Measurements from ENCODE around the gene ST3GAL6. TPM values are rescaled to one million over a fixed set of nuclear protein-coding genes. Genes with fewer than 3 reads are reported as not detected.

The ST3GAL6 gene
- total and polyA plus RNA-seq, 2 of the 13 experiments (the other 11 are each of a cell fraction or from before 2014, with no cell fraction given): 17.5 to 23.2 TPM

DNA sequence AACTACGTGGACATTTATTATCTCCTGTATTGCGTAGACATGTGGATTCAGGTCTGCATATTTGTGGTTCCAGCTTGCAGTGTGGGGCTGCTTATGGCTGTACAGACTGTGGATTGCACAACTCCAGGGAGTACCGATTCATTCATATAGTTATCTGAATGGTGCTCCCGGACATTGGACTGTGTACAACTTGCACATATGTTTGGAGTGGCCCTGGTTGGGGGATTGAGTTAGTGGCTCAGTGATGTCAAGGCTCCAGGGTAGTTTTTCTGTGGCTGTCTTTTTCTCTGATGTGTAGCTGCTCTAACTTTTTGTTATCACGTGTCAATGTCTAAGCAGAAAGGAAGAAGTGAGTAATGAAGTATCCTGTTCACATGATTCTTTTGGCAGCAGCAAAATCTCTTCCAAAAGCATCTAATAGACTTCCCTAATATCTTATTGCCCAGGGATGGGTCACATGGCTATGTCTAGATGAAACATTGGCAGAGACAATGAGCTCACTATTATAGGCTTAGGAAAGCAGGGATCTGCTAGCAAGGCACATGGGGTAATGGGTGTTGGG is 15.8 kb downstream of the ST3GAL6 start (continued):
- 0 out of 2 replicates have a peak, but pooled peaks have one; percentile 32 for TF ChIP-seq SP5 (CRISPR knock-in tag; IDR thresholded peaks at IDR 0.05; ENCODE audit: borderline replicate concordance, low read depth)
- TF ChIP-seq ZMYM2 (CRISPR knock-in tag; IDR thresholded peaks at IDR 0.05): 0 out of 2 replicates have a peak, but pooled peaks have one; percentile 63
- TF ChIP-seq BHLHE40 (IDR thresholded peaks at IDR 0.05; ENCODE audit: low read length): 0 out of 2 replicates have a peak, but pooled peaks have one; percentile 31
- peak; percentile 62; the same call in 1 of the 2 replicates for TF ChIP-seq ELF3 (CRISPR knock-in tag; IDR thresholded peaks at IDR 0.05)
- TF ChIP-seq, protein P1, sequence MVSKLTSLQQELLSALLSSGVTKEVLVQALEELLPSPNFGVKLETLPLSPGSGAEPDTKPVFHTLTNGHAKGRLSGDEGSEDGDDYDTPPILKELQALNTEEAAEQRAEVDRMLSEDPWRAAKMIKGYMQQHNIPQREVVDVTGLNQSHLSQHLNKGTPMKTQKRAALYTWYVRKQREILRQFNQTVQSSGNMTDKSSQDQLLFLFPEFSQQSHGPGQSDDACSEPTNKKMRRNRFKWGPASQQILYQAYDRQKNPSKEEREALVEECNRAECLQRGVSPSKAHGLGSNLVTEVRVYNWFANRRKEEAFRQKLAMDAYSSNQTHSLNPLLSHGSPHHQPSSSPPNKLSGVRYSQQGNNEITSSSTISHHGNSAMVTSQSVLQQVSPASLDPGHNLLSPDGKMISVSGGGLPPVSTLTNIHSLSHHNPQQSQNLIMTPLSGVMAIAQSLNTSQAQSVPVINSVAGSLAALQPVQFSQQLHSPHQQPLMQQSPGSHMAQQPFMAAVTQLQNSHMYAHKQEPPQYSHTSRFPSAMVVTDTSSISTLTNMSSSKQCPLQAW (CRISPR knock-in tag; IDR thresholded peaks at IDR 0.05): peak; percentile 64
- TF ChIP-seq KMT2B (CRISPR knock-in tag; IDR thresholded peaks at IDR 0.05): peak; percentile 45; the same call in 1 of the 2 replicates
- TF ChIP-seq RXRB (CRISPR knock-in tag; IDR thresholded peaks at IDR 0.05; ENCODE audit: borderline replicate concordance): peak; percentile 68; the same call in 1 of the 2 replicates
- TF ChIP-seq FOXK1 (CRISPR knock-in tag; IDR thresholded peaks at IDR 0.05; ENCODE audit: borderline replicate concordance, low read depth): peak; percentile 43; the same call in 1 of the 2 replicates
- TF ChIP-seq, protein P2, sequence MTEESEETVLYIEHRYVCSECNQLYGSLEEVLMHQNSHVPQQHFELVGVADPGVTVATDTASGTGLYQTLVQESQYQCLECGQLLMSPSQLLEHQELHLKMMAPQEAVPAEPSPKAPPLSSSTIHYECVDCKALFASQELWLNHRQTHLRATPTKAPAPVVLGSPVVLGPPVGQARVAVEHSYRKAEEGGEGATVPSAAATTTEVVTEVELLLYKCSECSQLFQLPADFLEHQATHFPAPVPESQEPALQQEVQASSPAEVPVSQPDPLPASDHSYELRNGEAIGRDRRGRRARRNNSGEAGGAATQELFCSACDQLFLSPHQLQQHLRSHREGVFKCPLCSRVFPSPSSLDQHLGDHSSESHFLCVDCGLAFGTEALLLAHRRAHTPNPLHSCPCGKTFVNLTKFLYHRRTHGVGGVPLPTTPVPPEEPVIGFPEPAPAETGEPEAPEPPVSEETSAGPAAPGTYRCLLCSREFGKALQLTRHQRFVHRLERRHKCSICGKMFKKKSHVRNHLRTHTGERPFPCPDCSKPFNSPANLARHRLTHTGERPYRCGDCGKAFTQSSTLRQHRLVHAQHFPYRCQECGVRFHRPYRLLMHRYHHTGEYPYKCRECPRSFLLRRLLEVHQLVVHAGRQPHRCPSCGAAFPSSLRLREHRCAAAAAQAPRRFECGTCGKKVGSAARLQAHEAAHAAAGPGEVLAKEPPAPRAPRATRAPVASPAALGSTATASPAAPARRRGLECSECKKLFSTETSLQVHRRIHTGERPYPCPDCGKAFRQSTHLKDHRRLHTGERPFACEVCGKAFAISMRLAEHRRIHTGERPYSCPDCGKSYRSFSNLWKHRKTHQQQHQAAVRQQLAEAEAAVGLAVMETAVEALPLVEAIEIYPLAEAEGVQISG (CRISPR knock-in tag; IDR thresholded peaks at IDR 0.05): peak; percentile 52; the same call in 1 of the 2 replicates
- peak; percentile 95 for TF ChIP-seq ZNF644 (CRISPR knock-in tag; IDR thresholded peaks at IDR 0.05; ENCODE audit: low read depth)
- TF ChIP-seq, protein P3, sequence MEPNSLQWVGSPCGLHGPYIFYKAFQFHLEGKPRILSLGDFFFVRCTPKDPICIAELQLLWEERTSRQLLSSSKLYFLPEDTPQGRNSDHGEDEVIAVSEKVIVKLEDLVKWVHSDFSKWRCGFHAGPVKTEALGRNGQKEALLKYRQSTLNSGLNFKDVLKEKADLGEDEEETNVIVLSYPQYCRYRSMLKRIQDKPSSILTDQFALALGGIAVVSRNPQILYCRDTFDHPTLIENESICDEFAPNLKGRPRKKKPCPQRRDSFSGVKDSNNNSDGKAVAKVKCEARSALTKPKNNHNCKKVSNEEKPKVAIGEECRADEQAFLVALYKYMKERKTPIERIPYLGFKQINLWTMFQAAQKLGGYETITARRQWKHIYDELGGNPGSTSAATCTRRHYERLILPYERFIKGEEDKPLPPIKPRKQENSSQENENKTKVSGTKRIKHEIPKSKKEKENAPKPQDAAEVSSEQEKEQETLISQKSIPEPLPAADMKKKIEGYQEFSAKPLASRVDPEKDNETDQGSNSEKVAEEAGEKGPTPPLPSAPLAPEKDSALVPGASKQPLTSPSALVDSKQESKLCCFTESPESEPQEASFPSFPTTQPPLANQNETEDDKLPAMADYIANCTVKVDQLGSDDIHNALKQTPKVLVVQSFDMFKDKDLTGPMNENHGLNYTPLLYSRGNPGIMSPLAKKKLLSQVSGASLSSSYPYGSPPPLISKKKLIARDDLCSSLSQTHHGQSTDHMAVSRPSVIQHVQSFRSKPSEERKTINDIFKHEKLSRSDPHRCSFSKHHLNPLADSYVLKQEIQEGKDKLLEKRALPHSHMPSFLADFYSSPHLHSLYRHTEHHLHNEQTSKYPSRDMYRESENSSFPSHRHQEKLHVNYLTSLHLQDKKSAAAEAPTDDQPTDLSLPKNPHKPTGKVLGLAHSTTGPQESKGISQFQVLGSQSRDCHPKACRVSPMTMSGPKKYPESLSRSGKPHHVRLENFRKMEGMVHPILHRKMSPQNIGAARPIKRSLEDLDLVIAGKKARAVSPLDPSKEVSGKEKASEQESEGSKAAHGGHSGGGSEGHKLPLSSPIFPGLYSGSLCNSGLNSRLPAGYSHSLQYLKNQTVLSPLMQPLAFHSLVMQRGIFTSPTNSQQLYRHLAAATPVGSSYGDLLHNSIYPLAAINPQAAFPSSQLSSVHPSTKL (CRISPR knock-in tag; IDR thresholded peaks at IDR 0.05): peak; percentile 93
- TF ChIP-seq, protein P4, sequence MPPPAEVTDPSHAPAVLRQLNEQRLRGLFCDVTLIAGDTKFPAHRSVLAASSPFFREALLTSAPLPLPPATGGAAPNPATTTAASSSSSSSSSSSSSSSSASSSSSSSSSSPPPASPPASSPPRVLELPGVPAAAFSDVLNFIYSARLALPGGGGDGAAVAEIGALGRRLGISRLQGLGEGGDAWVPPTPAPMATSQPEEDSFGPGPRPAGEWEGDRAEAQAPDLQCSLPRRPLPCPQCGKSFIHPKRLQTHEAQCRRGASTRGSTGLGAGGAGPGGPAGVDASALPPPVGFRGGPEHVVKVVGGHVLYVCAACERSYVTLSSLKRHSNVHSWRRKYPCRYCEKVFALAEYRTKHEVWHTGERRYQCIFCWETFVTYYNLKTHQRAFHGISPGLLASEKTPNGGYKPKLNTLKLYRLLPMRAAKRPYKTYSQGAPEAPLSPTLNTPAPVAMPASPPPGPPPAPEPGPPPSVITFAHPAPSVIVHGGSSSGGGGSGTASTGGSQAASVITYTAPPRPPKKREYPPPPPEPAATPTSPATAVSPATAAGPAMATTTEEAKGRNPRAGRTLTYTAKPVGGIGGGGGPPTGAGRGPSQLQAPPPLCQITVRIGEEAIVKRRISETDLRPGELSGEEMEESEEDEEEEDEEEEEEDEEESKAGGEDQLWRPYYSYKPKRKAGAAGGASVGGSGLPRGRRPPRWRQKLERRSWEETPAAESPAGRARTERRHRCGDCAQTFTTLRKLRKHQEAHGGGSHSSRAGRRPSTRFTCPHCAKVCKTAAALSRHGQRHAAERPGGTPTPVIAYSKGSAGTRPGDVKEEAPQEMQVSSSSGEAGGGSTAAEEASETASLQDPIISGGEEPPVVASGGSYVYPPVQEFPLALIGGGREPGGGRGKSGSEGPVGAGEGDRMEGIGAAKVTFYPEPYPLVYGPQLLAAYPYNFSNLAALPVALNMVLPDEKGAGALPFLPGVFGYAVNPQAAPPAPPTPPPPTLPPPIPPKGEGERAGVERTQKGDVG (CRISPR knock-in tag; IDR thresholded peaks at IDR 0.05; ENCODE audit: borderline replicate concordance): no peak
- TF ChIP-seq IKZF1 (IDR thresholded peaks at IDR 0.05): no peak
- TF ChIP-seq THAP11 (CRISPR knock-in tag; IDR thresholded peaks at IDR 0.05): peak; percentile 68
- TF ChIP-seq ZBTB1 (CRISPR knock-in tag; IDR thresholded peaks at IDR 0.05; ENCODE audit: borderline replicate concordance): no peak
- TF ChIP-seq MED1 (CRISPR knock-in tag; IDR thresholded peaks at IDR 0.05): peak; percentile 84
- TF ChIP-seq IRF2 (CRISPR knock-in tag; IDR thresholded peaks at IDR 0.05): peak; percentile 84
- TF ChIP-seq KDM5A (IDR thresholded peaks at IDR 0.05; ENCODE audit: borderline replicate concordance, low read length): no peak
- TF ChIP-seq CEBPG (CRISPR knock-in tag; IDR thresholded peaks at IDR 0.05): peak; percentile 99
